Measurements from ENCODE around the gene ATP8A2. TPM values are rescaled to one million over a fixed set of nuclear protein-coding genes. Genes with fewer than 3 reads are reported as not detected.

Gene ATP8A2
- total and polyA plus RNA-seq, 5 donors: 0.09 to 0.65 (median 0.22) TPM

- no peak for DNase-seq
- H3K27me3 ChIP-seq (ENCODE audit: control insufficient read depth, insufficient read depth): no peaks in the 10 kb centered on the region
- intact Hi-C loops (cut with DNase I): no loop called here
- no peak overlapping the region for H3K27ac ChIP-seq (ENCODE audit: low read length)
- WGBS: 66% methylated on average over 4 of the region's 4 CpGs
- no peak overlapping the region for H3K4me3 ChIP-seq (ENCODE audit: low read length)
- no peaks in the 10 kb centered on the region for H3K9me3 ChIP-seq (ENCODE audit: control insufficient read depth, low read length)
- no peak for ATAC-seq
- peaks cover 3% of the 10 kb centered on the region for H3K4me1 ChIP-seq (ENCODE audit: control insufficient read depth, insufficient read depth, low read length)
Measured at GRCh38 chr13:25684491-25684890, 312.7 kb downstream of the ATP8A2 start.

DNA sequence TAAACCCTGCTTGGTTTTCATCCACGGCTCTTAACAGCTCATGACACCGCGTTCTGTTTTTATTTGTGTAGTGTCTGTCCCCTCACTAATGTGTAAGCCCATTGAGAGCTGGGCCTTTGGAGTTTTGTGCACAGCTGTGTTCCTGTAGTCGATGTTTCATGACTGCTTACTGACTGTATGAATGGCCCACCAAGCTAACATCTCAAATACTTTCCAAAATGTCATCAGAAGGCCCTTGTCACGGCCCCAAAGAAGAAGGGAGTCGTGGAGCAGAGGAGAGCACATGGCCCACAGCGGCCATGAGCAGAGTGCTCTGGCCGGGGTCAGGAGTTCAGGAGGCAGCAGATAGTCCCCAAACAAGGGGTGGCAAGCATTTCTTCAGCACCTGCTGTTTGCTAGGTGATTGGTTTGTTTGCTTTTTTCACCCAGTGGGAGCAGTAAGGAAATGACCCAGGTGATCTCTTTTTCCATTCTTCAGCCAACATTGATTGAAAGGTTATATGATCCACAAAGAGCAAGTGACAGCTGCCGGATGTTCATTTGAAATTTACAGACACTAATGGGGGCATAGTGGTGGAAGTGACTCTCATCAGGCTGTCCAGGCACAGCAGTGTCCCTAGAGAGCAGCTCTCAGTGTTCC lies 315.2 kb downstream of the ATP8A2 start:
- Histone ChIP-seq H3K9me3 (ENCODE audit: control insufficient read depth, low read length) (no peaks in the 10 kb centered on the region), H3K4me1 (ENCODE audit: control insufficient read depth, insufficient read depth, low read length) (peaks cover 3% of the 10 kb centered on the region), H3K27me3 (ENCODE audit: control insufficient read depth, insufficient read depth) (no peaks in the 10 kb centered on the region), H3K27ac (ENCODE audit: low read length) (no peak overlapping the region), H3K4me3 (ENCODE audit: low read length) (no peak overlapping the region)
- ATAC-seq: no peak
- intact Hi-C loops (cut with DNase I): no loop called here
- 90% methylated on average over 9 of the region's 9 CpGs for WGBS
- no peak for DNase-seq

DNA sequence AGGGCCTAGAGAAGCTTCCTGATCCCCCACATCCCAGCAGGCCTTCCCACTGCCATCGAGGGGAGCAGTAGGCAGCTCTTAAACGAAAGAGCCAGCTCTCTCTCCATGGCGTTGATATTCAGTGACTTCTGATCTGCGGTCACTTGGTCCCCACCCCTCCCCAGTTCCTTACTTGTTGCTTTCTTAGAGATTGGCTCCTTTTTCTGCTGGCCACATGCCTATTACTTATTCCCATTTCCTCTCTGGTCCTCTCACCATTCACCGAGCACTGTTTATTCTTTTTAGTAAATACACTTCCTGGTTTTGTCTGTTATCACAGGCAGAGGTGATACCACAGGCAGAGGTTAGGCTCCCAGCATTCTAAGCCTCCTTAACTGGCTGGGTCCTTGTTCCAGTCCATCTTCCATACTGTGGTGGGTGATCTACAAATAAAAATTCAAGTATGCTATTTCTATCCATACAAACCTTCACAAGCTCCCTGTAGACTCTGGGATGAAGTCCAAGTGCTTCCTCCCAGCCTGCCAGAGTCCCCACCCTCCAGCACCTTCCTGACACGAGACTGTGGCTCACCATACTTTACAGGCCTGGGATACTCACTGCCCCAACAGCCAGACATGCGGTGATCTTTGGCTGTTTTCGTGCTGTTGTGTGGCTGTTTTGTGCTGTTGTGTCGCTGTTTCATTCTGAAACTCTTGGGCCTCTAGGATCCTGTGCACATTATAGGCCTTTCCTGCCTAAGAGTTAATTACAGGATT lies 315.9 kb downstream of the ATP8A2 start:
- H3K27ac ChIP-seq (ENCODE audit: low read length): no peak overlapping the region
- intact Hi-C loops (cut with DNase I): no loop called here
- peaks cover 3% of the 10 kb centered on the region for H3K4me1 ChIP-seq (ENCODE audit: control insufficient read depth, insufficient read depth, low read length)
- DNase-seq (peak in 1 of 3 donors; percentile 16), ATAC-seq (peak; percentile 81 to 91)
- H3K9me3 ChIP-seq (ENCODE audit: control insufficient read depth, low read length): no peaks in the 10 kb centered on the region
- 49% methylated on average over 9 of the region's 9 CpGs for WGBS
- no peak overlapping the region for H3K4me3 ChIP-seq (ENCODE audit: low read length)
- H3K27me3 ChIP-seq (ENCODE audit: control insufficient read depth, insufficient read depth): no peaks in the 10 kb centered on the region

DNA sequence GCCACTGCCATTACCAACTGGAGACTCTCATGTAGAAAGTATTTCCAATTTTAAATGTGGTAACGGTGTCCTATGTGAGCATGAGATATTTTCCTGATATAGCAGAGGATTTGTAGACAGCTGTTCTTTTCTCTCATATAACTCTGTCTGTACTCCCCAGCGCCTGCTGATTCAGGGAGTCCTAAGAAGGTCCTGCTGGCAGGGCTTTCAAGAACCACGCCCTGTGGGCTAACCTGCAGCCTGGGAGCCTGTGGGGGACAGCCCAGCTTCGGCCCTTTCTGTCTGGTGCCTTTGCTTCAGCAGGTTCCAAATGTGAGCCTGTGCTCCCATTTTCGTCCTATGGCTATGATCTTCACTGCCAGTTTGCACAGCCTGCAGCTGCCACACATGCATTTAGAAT lies 316.8 kb downstream of the ATP8A2 start:
- peaks cover 3% of the 10 kb centered on the region for H3K4me1 ChIP-seq (ENCODE audit: control insufficient read depth, insufficient read depth, low read length)
- ATAC-seq (no peak), DNase-seq (no peak)
- H3K9me3 ChIP-seq (ENCODE audit: control insufficient read depth, low read length): no peaks in the 10 kb centered on the region
- intact Hi-C loops (cut with DNase I): no loop called here
- no peaks in the 10 kb centered on the region for H3K27me3 ChIP-seq (ENCODE audit: control insufficient read depth, insufficient read depth)
- H3K27ac ChIP-seq (ENCODE audit: low read length): no peak overlapping the region
- no peak overlapping the region for H3K4me3 ChIP-seq (ENCODE audit: low read length)
- 88% methylated on average over 5 of the region's 5 CpGs for WGBS

GRCh38 chr13:25689539-25689938 lies 317.8 kb downstream of the ATP8A2 start:
- 84% methylated on average over 2 of the region's 2 CpGs for WGBS
- intact Hi-C loops (cut with DNase I): no loop called here

DNA sequence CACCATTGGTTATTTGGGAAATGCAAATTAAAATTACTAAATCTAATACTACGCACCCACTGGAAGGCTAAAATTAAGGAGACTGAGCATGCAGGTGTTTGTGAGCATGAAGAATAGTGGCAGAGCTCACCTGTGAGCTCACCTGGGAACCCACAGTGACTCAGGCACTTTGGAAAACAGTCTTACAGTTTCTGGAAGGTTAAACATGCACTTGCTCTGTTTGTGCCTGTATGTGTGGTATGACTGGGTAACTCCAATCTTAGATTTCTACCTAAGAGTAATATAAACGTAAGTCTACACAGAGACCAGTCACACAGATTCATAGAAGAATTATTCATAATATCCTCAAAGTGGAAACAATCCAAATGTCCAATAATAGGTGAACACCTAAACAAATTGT lies 318.8 kb downstream of the ATP8A2 start:
- Histone ChIP-seq H3K4me1 (ENCODE audit: control insufficient read depth, insufficient read depth, low read length) (peaks cover 3% of the 10 kb centered on the region), H3K9me3 (ENCODE audit: control insufficient read depth, low read length) (no peaks in the 10 kb centered on the region)

More at GRCh38 chr13:25689539-25689938, 317.8 kb downstream of the ATP8A2 start:
- Histone ChIP-seq H3K27ac (ENCODE audit: low read length) (no peak overlapping the region), H3K4me1 (ENCODE audit: control insufficient read depth, insufficient read depth, low read length) (peaks cover 3% of the 10 kb centered on the region), H3K9me3 (ENCODE audit: control insufficient read depth, low read length) (no peaks in the 10 kb centered on the region), H3K27me3 (ENCODE audit: control insufficient read depth, insufficient read depth) (no peaks in the 10 kb centered on the region), H3K4me3 (ENCODE audit: low read length) (no peak overlapping the region)
- DNase-seq (no peak), ATAC-seq (no peak)

GRCh38 chr13:25691654-25692053 lies 319.9 kb downstream of the ATP8A2 start:
- Histone ChIP-seq H3K4me3 (ENCODE audit: low read length) (no peak overlapping the region), H3K27me3 (ENCODE audit: control insufficient read depth, insufficient read depth) (no peaks in the 10 kb centered on the region), H3K9me3 (ENCODE audit: control insufficient read depth, low read length) (no peaks in the 10 kb centered on the region), H3K27ac (ENCODE audit: low read length) (no peak overlapping the region), H3K4me1 (ENCODE audit: control insufficient read depth, insufficient read depth, low read length) (peaks cover 3% of the 10 kb centered on the region)
- 61% methylated on average over 2 of the region's 2 CpGs for WGBS
- ATAC-seq: no peak
- intact Hi-C loops (cut with DNase I): no loop called here
- DNase-seq: no peak

More for the DNA sequence above, 318.8 kb downstream of the ATP8A2 start:
- ATAC-seq (no peak), DNase-seq (no peak)
- no peak overlapping the region for H3K4me3 ChIP-seq (ENCODE audit: low read length)
- H3K27me3 ChIP-seq (ENCODE audit: control insufficient read depth, insufficient read depth): no peaks in the 10 kb centered on the region
- no peak overlapping the region for H3K27ac ChIP-seq (ENCODE audit: low read length)
- WGBS: 91% methylated on average over 2 of the region's 2 CpGs
- intact Hi-C loops (cut with DNase I): no loop called here

GRCh38 chr13:25692099-25692498 lies 320.3 kb downstream of the ATP8A2 start:
- no peaks in the 10 kb centered on the region for H3K27me3 ChIP-seq (ENCODE audit: control insufficient read depth, insufficient read depth)
- H3K4me3 ChIP-seq (ENCODE audit: low read length): no peak overlapping the region
- intact Hi-C loops (cut with DNase I): no loop called here
- no peaks in the 10 kb centered on the region for H3K9me3 ChIP-seq (ENCODE audit: control insufficient read depth, low read length)
- DNase-seq (no peak), ATAC-seq (no peak)
- WGBS: 44% methylated on average over 7 of the region's 7 CpGs
- H3K4me1 ChIP-seq (ENCODE audit: control insufficient read depth, insufficient read depth, low read length): peaks cover 3% of the 10 kb centered on the region
- no peak overlapping the region for H3K27ac ChIP-seq (ENCODE audit: low read length)

DNA sequence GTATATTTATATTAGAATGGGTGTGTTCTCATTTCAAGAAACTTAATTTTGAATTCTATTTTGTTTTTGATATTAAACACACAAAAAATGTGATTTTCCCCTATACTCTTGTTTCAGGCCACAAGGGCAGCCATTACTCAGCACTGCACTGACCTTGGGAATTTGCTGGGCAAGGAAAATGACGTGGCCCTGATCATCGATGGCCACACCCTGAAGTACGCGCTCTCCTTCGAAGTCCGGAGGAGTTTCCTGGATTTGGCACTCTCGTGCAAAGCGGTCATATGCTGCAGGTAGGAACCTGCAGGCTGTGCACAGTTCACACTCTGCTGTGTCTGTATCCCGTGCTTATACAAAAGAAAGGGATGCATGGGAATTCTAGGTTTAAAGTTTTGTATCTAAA lies 327.3 kb downstream of the ATP8A2 start:
- no peak for DNase-seq
- 82% methylated on average over 9 of the region's 9 CpGs for WGBS
- no peaks in the 10 kb centered on the region for H3K4me1 ChIP-seq (ENCODE audit: control insufficient read depth, insufficient read depth, low read length)
- H3K27me3 ChIP-seq (ENCODE audit: control insufficient read depth, insufficient read depth): no peaks in the 10 kb centered on the region
- intact Hi-C loops (cut with DNase I): no loop called here
- ATAC-seq: no peak
- no peaks in the 10 kb centered on the region for H3K9me3 ChIP-seq (ENCODE audit: control insufficient read depth, low read length)
- no peak overlapping the region for H3K27ac ChIP-seq (ENCODE audit: low read length)
- no peak overlapping the region for H3K4me3 ChIP-seq (ENCODE audit: low read length)

DNA sequence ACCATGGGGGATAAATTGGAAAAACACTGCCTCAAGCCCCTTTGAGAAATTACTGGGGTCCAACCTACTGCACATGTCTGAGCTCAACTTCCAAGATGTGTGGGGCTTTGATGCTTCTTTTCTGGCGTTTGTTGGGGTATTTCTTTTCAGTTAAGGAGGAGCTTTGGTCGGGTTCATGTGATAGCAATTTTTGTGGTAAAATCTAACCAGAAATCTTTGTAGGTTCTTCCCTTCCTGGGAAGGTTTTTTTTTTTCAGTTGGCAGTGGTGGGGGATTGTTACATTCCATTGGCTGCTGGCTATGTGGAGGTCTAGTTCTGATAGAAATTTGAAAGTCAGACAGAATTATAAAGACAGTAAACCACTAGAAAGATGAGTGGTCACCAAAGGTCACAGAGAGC lies 327.8 kb downstream of the ATP8A2 start:
- ATAC-seq (no peak), DNase-seq (no peak)
- Histone ChIP-seq H3K4me1 (ENCODE audit: control insufficient read depth, insufficient read depth, low read length) (no peaks in the 10 kb centered on the region), H3K27me3 (ENCODE audit: control insufficient read depth, insufficient read depth) (no peaks in the 10 kb centered on the region), H3K27ac (ENCODE audit: low read length) (no peak overlapping the region), H3K9me3 (ENCODE audit: control insufficient read depth, low read length) (no peaks in the 10 kb centered on the region), H3K4me3 (ENCODE audit: low read length) (no peak overlapping the region)
- WGBS: 63% methylated on average over 2 of the region's 2 CpGs
- intact Hi-C loops (cut with DNase I): no loop called here

DNA sequence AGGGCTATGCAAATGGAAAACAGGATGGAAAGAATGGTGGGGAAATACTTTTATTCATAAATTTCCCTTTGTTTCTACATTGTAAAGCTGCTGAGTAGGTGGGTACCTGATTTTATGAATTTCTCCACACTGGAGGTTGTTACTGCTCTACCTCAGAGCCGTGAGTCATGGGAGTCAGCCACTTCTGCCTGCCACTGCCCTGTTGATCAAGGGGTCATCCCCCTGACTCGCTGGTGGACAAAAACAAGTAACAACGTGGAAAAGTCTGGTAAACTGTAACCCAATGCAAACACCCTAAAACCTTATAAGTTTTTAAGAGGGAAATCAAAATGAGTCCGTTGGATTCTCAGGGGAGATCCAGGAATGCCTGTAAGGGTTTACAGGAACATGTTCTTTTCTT lies 329.5 kb downstream of the ATP8A2 start:
- H3K4me3 ChIP-seq (ENCODE audit: low read length): no peak overlapping the region
- WGBS: 70% methylated on average over 4 of the region's 4 CpGs
- DNase-seq (no peak), ATAC-seq (no peak)
- intact Hi-C loops (cut with DNase I): no loop called here
- H3K4me1 ChIP-seq (ENCODE audit: control insufficient read depth, insufficient read depth, low read length): no peaks in the 10 kb centered on the region
- no peaks in the 10 kb centered on the region for H3K9me3 ChIP-seq (ENCODE audit: control insufficient read depth, low read length)
- H3K27me3 ChIP-seq (ENCODE audit: control insufficient read depth, insufficient read depth): no peaks in the 10 kb centered on the region
- no peak overlapping the region for H3K27ac ChIP-seq (ENCODE audit: low read length)
